Hematopoietic multipotent progenitor cell treated with erythropoietin and hydrocortisone succinate and interleukin-3 and kit ligand, for 4 days (in vitro differentiated cells): ENCODE results near the gene METRN.
A peak's percentile ranks its signal among the peaks of the same experiment; 100 is the strongest.

Experiments used
- DNase-seq: peaks from one replicate; pipeline ENCODE4 v3.0.0-alpha.2; 2015

The METRN gene

GRCh38 chr16:725463-726187 is 10.7 kb downstream of the METRN start:
- no peak for DNase-seq

- no peak for DNase-seq
These were observed 11.2 kb downstream of the METRN start for GRCh38 chr16:726188-726437.

- DNase-seq = peak; percentile 82
These were observed 11.7 kb downstream of the METRN start, which contains the start of the genes CCDC78 and HAGHL for GRCh38 chr16:726438-727290. TSS of gene CCDC78 (minus strand) at chr16:726443. CDS start at chr16:726367, 76 bp downstream. TSS of gene HAGHL (plus strand) at chr16:727106. CDS start at chr16:727510, 404 bp downstream.

- peak; percentile 85 for DNase-seq
These were observed 12.5 kb downstream of the METRN start for GRCh38 chr16:727291-727977.

GRCh38 chr16:728131-728889 is 13.4 kb downstream of the METRN start:
- peak; percentile 92 for DNase-seq

GRCh38 chr16:728890-729744 is 14.2 kb downstream of the METRN start:
- DNase-seq = peak; percentile 5

GRCh38 chr16:729768-730665 is 15.1 kb downstream of the METRN start:
- DNase-seq = peak; percentile 3

- DNase-seq = peak; percentile 1
These were observed 16.0 kb downstream of the METRN start for GRCh38 chr16:730666-731509.

- DNase-seq = no peak
These were observed 17.4 kb downstream of the METRN start for GRCh38 chr16:732332-732731.

- DNase-seq = no peak
These were observed 18.0 kb downstream of the METRN start for GRCh38 chr16:732936-733335.

GRCh38 chr16:733382-734207 is 18.7 kb downstream of the METRN start:
- DNase-seq = peak; percentile 51

GRCh38 chr16:734208-734980 is 19.5 kb downstream of the METRN start:
- DNase-seq = no peak

GRCh38 chr16:734981-735881 is 20.3 kb downstream of the METRN start:
- DNase-seq = no peak

- DNase-seq = no peak
These were observed 21.1 kb downstream of the METRN start for GRCh38 chr16:735982-736453.

GRCh38 chr16:736936-737481 is 22.1 kb downstream of the METRN start:
- DNase-seq = no peak
